GM18507 (cell line): ENCODE measurements around the gene SNRNP27.
"Not testable (repeated sequence)": the region's sequence is repeated elsewhere in the genome, so short reads cannot be mapped to it uniquely, and the experiment has no call there.

Source experiments
- DNase-seq: peaks from one replicate; pipeline ENCODE4 v3.0.0; 2011; ENCODE audit warnings: low read depth; ENCODE audit not compliant: insufficient read length; ENCODE audit errors: extremely low spot score
- FAIRE-seq: peaks from 2 replicates; lab custom pipeline; 2011; peaks lifted over from hg19 to GRCh38; lab: Jason Lieb, UNC

SNRNP27 gene

GRCh38 chr2:69893684-69894551 is at the start of gene SNRNP27:
TSS of gene SNRNP27 (plus strand) at chr2:69893956. CDS start at chr2:69893985, 29 bp downstream.
- FAIRE-seq (peak; percentile 86), DNase-seq (peak; percentile 57)

GRCh38 chr2:69843993-69844392 is 49.8 kb upstream of the SNRNP27 start:
- no peak for FAIRE-seq
- DNase-seq: no peak

- FAIRE-seq (no peak), DNase-seq (no peak)
Observed at GRCh38 chr2:69844560-69844959, 49.2 kb upstream of the SNRNP27 start.

- DNase-seq (no peak), FAIRE-seq (no peak)
Observed at GRCh38 chr2:69846182-69847067, 47.3 kb upstream of the SNRNP27 start.

- no peak for DNase-seq
- no peak for FAIRE-seq
Observed at GRCh38 chr2:69847068-69847828, 46.5 kb upstream of the SNRNP27 start.

- FAIRE-seq (no peak), DNase-seq (no peak)
Observed at GRCh38 chr2:69848186-69848790, 45.5 kb upstream of the SNRNP27 start.

- DNase-seq: no peak
Observed at GRCh38 chr2:69858261-69858660, 35.5 kb upstream of the SNRNP27 start.

GRCh38 chr2:69863298-69863697 is 30.5 kb upstream of the SNRNP27 start:
- FAIRE-seq (no peak), DNase-seq (no peak)

More at GRCh38 chr2:69858261-69858660, 35.5 kb upstream of the SNRNP27 start:
- FAIRE-seq: no peak

- DNase-seq (no peak), FAIRE-seq (no peak)
Observed at GRCh38 chr2:69888451-69888850, 5.3 kb upstream of the SNRNP27 start.

GRCh38 chr2:69889302-69889701 is 4.5 kb upstream of the SNRNP27 start:
- DNase-seq (no peak), FAIRE-seq (no peak)

GRCh38 chr2:69890881-69891280 is 2.9 kb upstream of the SNRNP27 start:
- FAIRE-seq (no peak), DNase-seq (no peak)

- not testable (repeated sequence) for DNase-seq, FAIRE-seq
Observed at GRCh38 chr2:69892838-69893424, 825 bp upstream of the SNRNP27 start.

GRCh38 chr2:69894737-69895136 is 981 bp downstream of the SNRNP27 start:
- FAIRE-seq, DNase-seq: not testable (repeated sequence)

- DNase-seq (no peak), FAIRE-seq (peak; percentile 83)
Observed at GRCh38 chr2:69902213-69902922, 8.6 kb downstream of the SNRNP27 start.

- no peak for FAIRE-seq
- DNase-seq: no peak
Observed at GRCh38 chr2:69907216-69907615, 13.5 kb downstream of the SNRNP27 start.

- DNase-seq (no peak), FAIRE-seq (peak; percentile 82)
Observed at GRCh38 chr2:69911985-69912563, 18.3 kb downstream of the SNRNP27 start.

GRCh38 chr2:69914164-69914949 is 20.6 kb downstream of the SNRNP27 start:
- DNase-seq (peak; percentile 95), FAIRE-seq (peak; percentile 100)
